GM21717 (cell line): ENCODE data around the gene SH3RF3.
"Not testable (repeated sequence)": the region's sequence is repeated elsewhere in the genome, so short reads cannot be mapped to it uniquely, and the experiment has no call there.

Experiments
- ATAC-seq: cut with Tn5 transposase; IDR thresholded peaks from one replicate; pipeline ENCODE4 v1.9.1; 2021; ENCODE audit warnings: mild to moderate bottlenecking, moderate library complexity; ENCODE audit not compliant: unreplicated experiment

Gene SH3RF3

DNA sequence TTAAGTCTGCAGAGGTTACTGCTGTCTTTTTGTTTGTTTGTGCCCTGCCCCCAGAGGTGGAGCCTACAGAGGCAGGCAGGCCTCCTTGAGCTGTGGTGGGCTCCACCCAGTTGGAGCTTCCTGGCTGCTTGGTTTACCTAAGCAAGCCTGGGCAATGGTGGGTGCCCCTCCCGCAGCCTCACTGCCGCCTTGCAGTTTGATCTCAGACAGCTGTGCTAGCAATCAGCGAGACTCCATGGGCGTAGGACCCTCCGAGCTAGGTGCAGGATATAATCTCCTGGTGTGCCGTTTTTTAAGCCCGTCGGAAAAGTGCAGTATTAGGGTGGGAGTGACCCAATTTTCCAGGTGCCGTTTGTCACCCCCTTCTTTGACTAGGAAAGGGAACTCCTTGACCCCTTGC lies 11.8 kb upstream of the SH3RF3 start:
- ATAC-seq = not testable (repeated sequence)

- ATAC-seq = no peak
These were observed 11.2 kb upstream of the SH3RF3 start for GRCh38 chr2:109117780-109118179.

- ATAC-seq = no peak
These were observed 10.7 kb upstream of the SH3RF3 start for GRCh38 chr2:109118321-109118720.

GRCh38 chr2:109120166-109120565 lies 8.8 kb upstream of the SH3RF3 start:
- ATAC-seq = no peak

GRCh38 chr2:109120686-109121085 lies 8.3 kb upstream of the SH3RF3 start:
- not testable (repeated sequence) for ATAC-seq

- no peak for ATAC-seq
These were observed 5.3 kb upstream of the SH3RF3 start for GRCh38 chr2:109123586-109124201.

DNA sequence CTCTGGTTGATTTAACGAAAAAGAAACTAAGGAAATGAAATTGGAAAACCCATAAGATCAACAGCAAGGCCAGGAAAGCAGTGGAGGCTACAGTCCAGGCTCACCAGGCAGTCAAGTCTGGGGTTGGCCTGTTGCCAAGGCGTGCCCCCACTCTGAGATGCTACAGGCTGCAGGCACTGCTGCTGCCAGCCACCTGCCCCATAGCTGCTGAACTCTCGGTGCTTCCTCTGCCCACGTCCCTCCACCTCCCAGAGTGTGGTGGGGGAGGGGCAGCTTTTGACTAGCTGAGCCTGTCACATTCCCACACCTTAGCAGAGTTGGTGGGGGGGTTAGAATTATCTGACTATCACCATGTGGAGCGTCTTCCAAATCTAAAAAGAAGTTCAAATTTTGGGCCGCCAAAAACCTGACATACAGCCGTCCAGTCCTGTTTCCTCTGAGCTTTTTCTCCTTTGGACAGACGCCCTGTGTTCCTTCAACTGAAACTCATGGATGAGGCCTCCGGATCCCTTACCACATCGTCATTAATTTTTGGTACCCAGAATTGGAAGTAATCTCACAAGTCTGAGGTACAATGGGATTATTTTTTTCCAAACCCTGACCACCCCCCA lies 3.9 kb upstream of the SH3RF3 start:
- no peak for ATAC-seq

DNA sequence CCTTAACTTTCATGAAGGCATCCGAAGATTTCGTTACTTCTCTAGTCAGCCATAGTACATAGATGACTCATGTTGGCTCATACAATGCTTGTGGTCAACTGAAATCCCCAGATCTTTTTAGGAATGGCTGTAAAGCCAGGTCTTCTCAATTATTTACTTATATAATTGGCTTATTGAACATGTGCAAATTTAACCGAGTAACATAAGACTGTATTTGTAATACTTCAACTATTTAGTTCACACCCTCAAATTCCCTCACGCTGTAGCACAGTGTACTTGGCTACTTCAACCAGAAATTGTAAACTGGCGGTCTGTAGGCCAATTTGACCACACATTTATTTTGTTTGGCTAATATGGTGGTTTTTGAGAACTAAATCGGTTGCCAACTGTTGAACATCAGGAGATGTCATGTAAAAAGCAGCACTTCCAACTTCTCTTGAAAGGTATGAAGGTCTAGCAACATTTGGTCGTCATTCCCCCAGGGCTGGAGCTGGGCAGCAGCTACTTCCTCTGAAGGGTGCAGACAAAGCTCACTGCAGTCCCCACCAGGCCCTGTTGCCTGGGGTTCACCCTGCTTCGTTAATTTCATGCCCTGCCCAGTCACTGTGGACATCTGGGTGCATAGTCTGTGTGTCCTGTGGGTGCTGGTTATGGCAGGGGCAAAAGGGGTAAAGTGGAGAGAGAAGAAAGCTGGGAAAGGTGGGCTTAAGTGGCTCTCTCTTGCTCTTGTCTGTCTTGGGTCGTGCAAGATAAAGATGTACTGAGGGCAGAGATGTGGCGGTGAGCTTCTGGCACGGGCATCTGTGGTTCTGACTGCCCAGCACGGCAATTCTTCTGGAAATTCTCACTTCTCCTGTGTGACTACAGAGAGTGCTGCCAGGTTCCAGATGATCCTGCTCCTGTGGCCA lies 3.2 kb upstream of the SH3RF3 start:
- no peak for ATAC-seq

DNA sequence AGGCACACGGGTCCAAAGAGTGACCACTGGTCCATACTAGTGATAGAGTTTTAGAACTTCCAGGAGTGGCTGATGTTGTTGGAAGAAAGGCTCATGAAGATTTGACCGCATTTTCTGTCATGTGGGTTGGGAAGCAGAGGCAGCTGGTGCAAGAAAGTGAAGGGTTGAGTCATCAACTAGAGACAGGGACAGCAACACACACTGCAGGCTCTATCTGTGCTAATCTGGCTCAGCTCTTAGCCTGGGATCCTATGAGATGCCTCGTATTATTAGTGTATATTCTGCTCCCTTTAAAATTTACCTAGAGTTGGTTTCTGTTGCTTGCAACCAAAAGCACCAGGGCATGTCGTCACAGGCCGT lies 2.5 kb upstream of the SH3RF3 start:
- no peak for ATAC-seq

- ATAC-seq = no peak
These were observed 1.4 kb upstream of the SH3RF3 start for GRCh38 chr2:109127556-109127955.

DNA sequence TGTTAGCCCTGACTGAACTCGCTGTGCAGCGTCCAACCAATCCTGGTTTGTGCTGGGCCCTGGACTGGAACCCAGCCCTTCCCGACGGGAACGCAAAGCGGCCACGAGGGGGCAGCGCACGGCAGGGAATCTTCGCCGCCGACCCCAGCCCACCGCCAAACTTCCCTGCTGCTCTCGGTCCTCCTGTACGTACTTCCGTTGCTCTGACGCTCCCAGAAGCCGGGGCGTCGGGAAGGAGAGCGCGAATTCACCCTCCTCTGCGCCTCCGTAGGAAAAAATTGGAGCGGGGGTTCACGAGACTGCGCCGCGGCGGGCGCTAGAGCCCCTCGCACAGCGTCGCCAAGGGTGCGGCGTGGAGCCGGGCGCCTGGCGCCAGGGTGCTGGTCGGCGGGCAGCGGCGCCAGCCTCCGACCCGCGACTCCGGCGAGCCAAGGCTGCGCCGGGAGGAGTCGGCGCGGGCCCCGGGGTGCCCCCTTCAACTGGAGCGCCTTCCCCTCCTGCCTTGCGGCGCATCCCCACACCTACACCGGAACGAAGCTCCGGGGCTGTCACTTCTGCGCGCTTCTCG lies 873 bp upstream of the SH3RF3 start:
- no peak for ATAC-seq

DNA sequence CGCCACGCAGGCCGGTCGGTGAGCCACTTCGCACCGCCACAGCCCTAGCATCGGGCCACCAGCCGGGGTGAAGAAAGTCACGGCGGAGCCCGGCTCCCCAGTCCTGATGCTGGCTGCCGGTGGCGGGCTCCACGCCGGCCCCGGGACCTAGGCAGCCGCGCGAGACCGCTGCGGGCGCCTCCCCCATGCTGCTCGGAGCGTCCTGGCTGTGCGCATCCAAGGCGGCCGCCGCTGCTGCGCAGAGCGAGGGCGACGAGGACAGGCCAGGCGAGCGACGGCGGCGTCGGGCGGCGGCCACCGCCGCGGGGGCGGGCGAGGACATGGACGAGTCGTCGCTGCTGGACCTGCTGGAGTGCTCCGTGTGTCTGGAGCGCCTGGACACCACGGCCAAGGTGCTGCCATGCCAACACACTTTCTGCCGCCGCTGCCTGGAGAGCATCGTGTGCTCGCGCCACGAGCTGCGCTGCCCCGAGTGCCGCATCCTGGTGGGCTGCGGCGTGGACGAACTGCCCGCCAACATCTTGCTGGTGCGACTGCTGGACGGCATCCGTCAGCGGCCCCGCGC lies 433 bp downstream of the SH3RF3 start:
- no peak for ATAC-seq

GRCh38 chr2:109129921-109130722 lies 1.1 kb downstream of the SH3RF3 start:
- ATAC-seq = no peak

DNA sequence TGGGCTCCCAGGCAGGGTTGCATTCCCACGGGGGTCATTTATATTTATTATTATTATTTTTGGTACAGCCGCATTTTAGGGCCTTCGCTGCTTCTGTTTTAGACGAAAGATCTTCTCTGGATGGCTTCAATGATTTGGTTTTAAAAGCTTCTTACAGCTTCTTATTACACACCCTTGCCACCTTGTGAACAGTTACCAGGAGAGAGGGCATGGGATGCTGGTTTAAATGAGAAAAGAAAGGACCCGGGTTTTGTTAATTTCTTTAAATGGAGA lies 1.7 kb downstream of the SH3RF3 start:
- ATAC-seq = no peak

DNA sequence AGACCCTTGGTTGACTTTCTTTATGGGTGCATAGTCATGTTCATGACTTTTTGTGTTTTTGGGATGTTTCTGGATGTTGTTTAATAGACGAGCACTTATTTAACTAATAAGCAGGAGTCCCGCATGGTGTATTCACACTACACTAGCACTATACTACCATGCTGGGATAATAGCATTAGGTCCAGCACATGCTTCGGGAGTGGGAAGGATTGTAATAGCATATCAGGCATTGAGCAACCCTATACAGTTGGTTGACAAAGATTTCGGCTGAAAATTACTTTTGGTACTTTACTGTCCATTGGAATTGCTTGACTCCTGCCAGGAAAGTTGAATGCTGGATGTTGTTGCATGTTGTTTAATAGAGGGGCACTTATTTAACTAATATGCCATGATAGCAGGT lies 2.8 kb downstream of the SH3RF3 start:
- ATAC-seq = no peak

- no peak for ATAC-seq
These were observed 3.6 kb downstream of the SH3RF3 start for GRCh38 chr2:109132626-109133025.

DNA sequence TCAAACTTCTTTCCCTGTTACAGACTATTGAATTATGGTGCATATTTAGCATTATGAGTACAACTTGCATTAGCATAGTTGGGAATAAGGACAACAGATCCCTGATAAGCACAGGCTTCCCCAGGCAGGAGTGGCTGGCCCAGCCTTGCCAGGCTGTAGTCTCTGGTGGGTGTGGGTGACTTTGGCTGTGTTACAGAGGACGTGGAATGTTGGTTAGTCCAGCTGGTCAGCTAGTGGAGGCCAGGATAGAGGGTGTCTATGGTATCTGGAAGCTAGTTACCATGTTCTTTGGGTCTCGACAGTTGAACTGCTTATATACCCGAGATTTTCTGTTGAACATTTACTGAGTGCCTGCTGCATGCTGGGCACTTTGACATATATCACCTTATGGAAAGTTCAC lies 4.7 kb downstream of the SH3RF3 start:
- no peak for ATAC-seq

DNA sequence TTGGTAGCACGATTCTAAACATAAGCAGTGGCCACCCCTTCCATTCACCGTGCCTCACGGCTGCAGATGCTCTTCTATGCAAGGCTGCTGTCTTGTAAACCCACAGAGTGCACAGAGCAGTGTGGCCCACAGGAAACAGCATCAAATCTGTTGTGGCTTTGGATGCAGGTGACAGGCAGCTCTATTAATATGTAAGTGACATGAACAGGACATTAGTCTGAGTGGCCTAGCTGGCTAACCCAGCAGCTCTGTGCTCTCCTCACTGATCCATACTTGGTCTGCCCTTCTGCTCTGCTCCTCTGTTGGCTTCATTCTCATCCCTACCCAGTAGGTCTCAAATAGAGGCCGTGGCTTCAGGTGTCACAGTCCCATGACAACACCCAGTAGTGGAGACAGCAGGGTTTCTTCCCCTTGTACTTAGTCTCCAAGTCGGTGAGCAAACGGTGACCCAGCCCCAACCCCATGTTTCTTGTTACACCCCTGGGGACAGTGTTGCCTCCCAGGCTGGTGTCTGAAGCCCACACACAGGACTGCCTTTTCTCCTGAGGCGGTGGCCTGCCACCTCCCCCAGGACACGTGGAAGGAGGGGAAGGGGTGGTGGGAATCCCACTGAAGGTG lies 5.8 kb downstream of the SH3RF3 start:
- no peak for ATAC-seq

GRCh38 chr2:109135359-109136197 lies 6.6 kb downstream of the SH3RF3 start:
- no peak for ATAC-seq

GRCh38 chr2:109136542-109136941 lies 7.5 kb downstream of the SH3RF3 start:
- no peak for ATAC-seq
